HepG2 (cell line): ENCODE data around the gene EEF2. TPM values are rescaled to one million over a fixed set of nuclear protein-coding genes. Genes with fewer than 3 reads are reported as not detected.

Experiments used
- ESRRA ChIP-seq: sonication (generic); formaldehyde crosslinking; IDR thresholded peaks from 2 replicates; pipeline ENCODE4 v1.5.1; 2020; ENCODE audit warnings: mild to moderate bottlenecking, low read depth, missing genetic modification reagents
- FOXJ3 ChIP-seq: sonication (generic); formaldehyde crosslinking; IDR thresholded peaks from 2 replicates; pipeline ENCODE4 v1.4.0; 2020; ENCODE audit warnings: missing genetic modification reagents, mild to moderate bottlenecking, borderline replicate concordance
- HNRNPUL1 ChIP-seq: fragments of 200-400 bp; formaldehyde crosslinking; IDR thresholded peaks from 2 replicates; pipeline ENCODE4 v1.6.1; 2017; ENCODE audit warnings: low read depth, mild to moderate bottlenecking, low read length, moderate library complexity
- HOXD1 ChIP-seq: sonication (generic); formaldehyde crosslinking; IDR thresholded peaks from 2 replicates; pipeline ENCODE4 v1.5.0; 2020; ENCODE audit warnings: missing genetic modification reagents
- IKZF4 ChIP-seq: sonication (generic); formaldehyde crosslinking; IDR thresholded peaks from 2 replicates; pipeline ENCODE4 v1.5.1; 2020; ENCODE audit warnings: borderline replicate concordance, mild to moderate bottlenecking, low read depth, missing genetic modification reagents; ENCODE audit errors: not compliant biosample characterization
- IRF1 ChIP-seq: sonication (generic); formaldehyde crosslinking; IDR thresholded peaks from 2 replicates; pipeline ENCODE4 v1.4.0; 2020; ENCODE audit warnings: low read depth, mild to moderate bottlenecking, missing genetic modification reagents
- KLF6 ChIP-seq: IDR thresholded peaks from 2 replicates; pipeline ENCODE4 v1.8.0; 2016; ENCODE audit warnings: missing biosample characterization, missing genetic modification reagents
- MTF1 ChIP-seq: sonication (generic); formaldehyde crosslinking; IDR thresholded peaks from 2 replicates; pipeline ENCODE4 v1.5.0; 2020; ENCODE audit warnings: missing genetic modification reagents
- NFATC3 ChIP-seq: sonication (generic); formaldehyde crosslinking; IDR thresholded peaks from 2 replicates; pipeline ENCODE4 v1.5.1; 2020; ENCODE audit warnings: mild to moderate bottlenecking, missing genetic modification reagents
- PCBP1 ChIP-seq: fragments of 200-400 bp; formaldehyde crosslinking; IDR thresholded peaks from 2 replicates; pipeline ENCODE4 v1.6.1; 2017; ENCODE audit warnings: mild to moderate bottlenecking, low read depth, low read length, borderline replicate concordance
- POGZ ChIP-seq: sonication (generic); formaldehyde crosslinking; IDR thresholded peaks from 2 replicates; pipeline ENCODE4 v1.4.0; 2020; ENCODE audit warnings: mild to moderate bottlenecking, missing genetic modification reagents
- U2AF1 ChIP-seq: fragments of 200-400 bp; formaldehyde crosslinking; optimal IDR thresholded peaks from 2 replicates; pipeline ENCODE3; 2017; ENCODE audit warnings: mild to moderate bottlenecking, low read depth, low read length
- ZBTB20 ChIP-seq: sonication (generic); formaldehyde crosslinking; IDR thresholded peaks from 2 replicates; pipeline ENCODE4 v1.8.1; 2023; ENCODE audit warnings: missing genetic modification reagents, low read depth, mild to moderate bottlenecking, borderline replicate concordance
- ZBTB7A ChIP-seq: sonication (generic); formaldehyde crosslinking; IDR thresholded peaks from 2 replicates; pipeline ENCODE4 v1.8.0; 2022; ENCODE audit warnings: mild to moderate bottlenecking, missing genetic modification reagents
- ZFX ChIP-seq: sonication (generic); formaldehyde crosslinking; IDR thresholded peaks from 2 replicates; pipeline ENCODE4 v1.4.0; 2020; ENCODE audit warnings: mild to moderate bottlenecking, low read depth, missing genetic modification reagents, moderate library complexity
- ZMYM3 ChIP-seq: sonication (generic); formaldehyde crosslinking; IDR thresholded peaks from 2 replicates; pipeline ENCODE4 v1.5.1; 2020; ENCODE audit warnings: mild to moderate bottlenecking, missing genetic modification reagents
- ZNF274 ChIP-seq: sonication (generic); formaldehyde crosslinking; IDR thresholded peaks from 2 replicates; pipeline ENCODE4 v1.5.1; 2020; ENCODE audit warnings: mild to moderate bottlenecking, missing genetic modification reagents
- ZNF598 ChIP-seq: sonication (generic); formaldehyde crosslinking; IDR thresholded peaks from 2 replicates; pipeline ENCODE4 v1.5.1; 2020; ENCODE audit warnings: mild to moderate bottlenecking, missing genetic modification reagents, borderline replicate concordance
- ZNF672 ChIP-seq: sonication (generic); formaldehyde crosslinking; IDR thresholded peaks from 2 replicates; pipeline ENCODE4 v1.8.1; 2022; ENCODE audit warnings: missing genetic modification reagents
- ZNF75D ChIP-seq: sonication (generic); formaldehyde crosslinking; IDR thresholded peaks from 2 replicates; pipeline ENCODE4 v1.8.1; 2023; ENCODE audit warnings: missing genetic modification reagents, mild to moderate bottlenecking, borderline replicate concordance
- polyA plus RNA-seq, 8 experiments: library from polyadenylated mRNA; depleted of rRNA in 3 of 8; stranded (reverse) in 7 of 8; unstranded in 1 of 8; fragments of >200 nt; fragmentation: Illumina TruSeq in 4 of 8; extraction: Trizol in 4 of 8; gene quantifications; 2 replicates each; pipeline versions ENCODE4 v1.2.1 to v1.2.3, GENCODE V29; 2011 to 2016; ENCODE audit warnings: low read depth in 4 of 8, missing spikeins in 1 of 8, mixed read lengths in 1 of 8; ENCODE audit not compliant: insufficient read depth in 1 of 8
- total RNA-seq, 5 experiments: library from RNA; depleted of rRNA; stranded (reverse); fragments of >200 nt; fragmentation: Illumina TruSeq; extraction: Trizol; gene quantifications; 2 replicates each; pipeline ENCODE4 v1.2.3, GENCODE V29; 2016; ENCODE audit warnings: low read depth in 1 of 5
- TF ChIP-seq, protein P1 (sequence below): sonication (generic); formaldehyde crosslinking; IDR thresholded peaks from 2 replicates; pipeline ENCODE4 v1.5.0; 2020; ENCODE audit warnings: mild to moderate bottlenecking, missing genetic modification reagents, moderate library complexity
- TF ChIP-seq, protein P2 (sequence below): IDR thresholded peaks from 2 replicates; pipeline ENCODE4 v1.6.1; 2016; ENCODE audit warnings: control low read depth

The EEF2 gene
- total and polyA plus RNA-seq, 2 of the 13 experiments (the other 11 are each of a cell fraction or from before 2014, with no cell fraction given), result 1,441 to 1,777 TPM

GRCh38 chr19:3984908-3985642, at the start of gene EEF2 (continued):
- TF ChIP-seq, protein P1, sequence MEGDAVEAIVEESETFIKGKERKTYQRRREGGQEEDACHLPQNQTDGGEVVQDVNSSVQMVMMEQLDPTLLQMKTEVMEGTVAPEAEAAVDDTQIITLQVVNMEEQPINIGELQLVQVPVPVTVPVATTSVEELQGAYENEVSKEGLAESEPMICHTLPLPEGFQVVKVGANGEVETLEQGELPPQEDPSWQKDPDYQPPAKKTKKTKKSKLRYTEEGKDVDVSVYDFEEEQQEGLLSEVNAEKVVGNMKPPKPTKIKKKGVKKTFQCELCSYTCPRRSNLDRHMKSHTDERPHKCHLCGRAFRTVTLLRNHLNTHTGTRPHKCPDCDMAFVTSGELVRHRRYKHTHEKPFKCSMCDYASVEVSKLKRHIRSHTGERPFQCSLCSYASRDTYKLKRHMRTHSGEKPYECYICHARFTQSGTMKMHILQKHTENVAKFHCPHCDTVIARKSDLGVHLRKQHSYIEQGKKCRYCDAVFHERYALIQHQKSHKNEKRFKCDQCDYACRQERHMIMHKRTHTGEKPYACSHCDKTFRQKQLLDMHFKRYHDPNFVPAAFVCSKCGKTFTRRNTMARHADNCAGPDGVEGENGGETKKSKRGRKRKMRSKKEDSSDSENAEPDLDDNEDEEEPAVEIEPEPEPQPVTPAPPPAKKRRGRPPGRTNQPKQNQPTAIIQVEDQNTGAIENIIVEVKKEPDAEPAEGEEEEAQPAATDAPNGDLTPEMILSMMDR (CRISPR knock-in tag), result no peak
- TF ChIP-seq KLF6 (CRISPR knock-in tag) (peak; percentile 91), IRF1 (CRISPR knock-in tag) (no peak), ESRRA (CRISPR knock-in tag) (peak; percentile 59), ZBTB7A (0 out of 2 replicates have a peak, but pooled peaks have one; percentile 17), ZNF598 (peak; percentile 85; the same call in 1 of the 2 replicates), HOXD1 (CRISPR knock-in tag) (peak; percentile 53; the same call in 1 of the 2 replicates), ZNF274 (CRISPR knock-in tag) (peak; percentile 74; the same call in 1 of the 2 replicates), PCBP1 (no peak), ZNF75D (CRISPR knock-in tag) (no peak), POGZ (CRISPR knock-in tag) (peak; percentile 65; the same call in 1 of the 2 replicates), NFATC3 (CRISPR knock-in tag) (no peak), U2AF1 (peak; percentile 88), ZNF672 (CRISPR knock-in tag) (no peak), ZBTB20 (CRISPR knock-in tag) (0 out of 2 replicates have a peak, but pooled peaks have one; percentile 57), FOXJ3 (no peak), ZFX (peak; percentile 86), HNRNPUL1 (no peak), MTF1 (CRISPR knock-in tag) (no peak), ZMYM3 (CRISPR knock-in tag) (0 out of 2 replicates have a peak, but pooled peaks have one; percentile 12), IKZF4 (no peak)
- TF ChIP-seq, protein P2, sequence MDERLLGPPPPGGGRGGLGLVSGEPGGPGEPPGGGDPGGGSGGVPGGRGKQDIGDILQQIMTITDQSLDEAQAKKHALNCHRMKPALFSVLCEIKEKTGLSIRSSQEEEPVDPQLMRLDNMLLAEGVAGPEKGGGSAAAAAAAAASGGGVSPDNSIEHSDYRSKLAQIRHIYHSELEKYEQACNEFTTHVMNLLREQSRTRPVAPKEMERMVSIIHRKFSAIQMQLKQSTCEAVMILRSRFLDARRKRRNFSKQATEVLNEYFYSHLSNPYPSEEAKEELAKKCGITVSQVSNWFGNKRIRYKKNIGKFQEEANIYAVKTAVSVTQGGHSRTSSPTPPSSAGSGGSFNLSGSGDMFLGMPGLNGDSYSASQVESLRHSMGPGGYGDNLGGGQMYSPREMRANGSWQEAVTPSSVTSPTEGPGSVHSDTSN (CRISPR knock-in tag), result no peak
